ENCODE results near the gene VSIR.

DNA sequence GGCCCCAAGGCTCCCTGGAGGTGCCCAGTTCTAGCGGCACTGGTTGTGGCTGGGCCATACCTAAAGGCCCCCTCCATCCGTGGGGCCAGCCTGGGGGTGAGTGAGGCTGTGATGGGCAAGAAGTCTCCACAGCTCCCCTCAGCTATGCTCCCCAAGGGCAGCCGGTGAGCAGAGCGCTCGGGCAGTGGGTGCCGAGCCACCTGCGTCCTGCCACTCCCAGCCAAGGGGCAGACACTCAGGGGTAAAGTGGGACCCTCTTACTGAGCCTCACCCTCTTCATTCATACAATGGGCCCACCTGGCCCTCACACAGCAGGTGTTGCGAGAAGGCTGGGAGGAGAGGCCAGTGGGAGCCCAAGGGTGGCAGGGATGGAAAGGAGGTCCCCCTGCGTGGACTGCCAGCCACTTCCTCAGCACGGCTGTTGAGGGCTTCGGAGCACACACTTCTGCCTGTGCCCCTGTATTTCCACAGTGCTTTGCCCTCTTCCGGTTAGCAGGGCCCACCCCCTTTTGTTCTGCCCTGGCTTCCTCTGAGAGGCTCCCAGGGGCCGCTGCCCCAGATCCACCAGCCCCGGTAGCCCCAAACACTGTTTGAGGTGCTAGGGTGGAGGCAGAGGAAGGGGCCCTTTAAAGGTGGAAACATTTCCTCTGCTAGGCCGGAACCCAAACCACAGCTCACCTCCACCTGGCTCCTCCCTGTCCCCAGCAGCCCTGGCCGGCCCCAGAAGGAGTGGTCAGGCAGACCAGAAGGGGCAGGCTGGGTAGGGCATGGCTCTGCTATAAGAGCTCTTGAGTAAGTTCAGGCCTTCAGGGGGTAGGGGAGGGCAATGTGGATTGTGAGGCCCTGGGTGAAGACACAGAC is 37.4 kb downstream of the VSIR start:
- TF ChIP-seq POLR2A (IDR thresholded peaks at IDR 0.05; ENCODE audit: low read depth) (no peak), POLR2AphosphoS5 (IDR thresholded peaks at IDR 0.05) (no peak), EP300 (IDR thresholded peaks at IDR 0.05) (no peak)
- TF ChIP-seq, protein P1, sequence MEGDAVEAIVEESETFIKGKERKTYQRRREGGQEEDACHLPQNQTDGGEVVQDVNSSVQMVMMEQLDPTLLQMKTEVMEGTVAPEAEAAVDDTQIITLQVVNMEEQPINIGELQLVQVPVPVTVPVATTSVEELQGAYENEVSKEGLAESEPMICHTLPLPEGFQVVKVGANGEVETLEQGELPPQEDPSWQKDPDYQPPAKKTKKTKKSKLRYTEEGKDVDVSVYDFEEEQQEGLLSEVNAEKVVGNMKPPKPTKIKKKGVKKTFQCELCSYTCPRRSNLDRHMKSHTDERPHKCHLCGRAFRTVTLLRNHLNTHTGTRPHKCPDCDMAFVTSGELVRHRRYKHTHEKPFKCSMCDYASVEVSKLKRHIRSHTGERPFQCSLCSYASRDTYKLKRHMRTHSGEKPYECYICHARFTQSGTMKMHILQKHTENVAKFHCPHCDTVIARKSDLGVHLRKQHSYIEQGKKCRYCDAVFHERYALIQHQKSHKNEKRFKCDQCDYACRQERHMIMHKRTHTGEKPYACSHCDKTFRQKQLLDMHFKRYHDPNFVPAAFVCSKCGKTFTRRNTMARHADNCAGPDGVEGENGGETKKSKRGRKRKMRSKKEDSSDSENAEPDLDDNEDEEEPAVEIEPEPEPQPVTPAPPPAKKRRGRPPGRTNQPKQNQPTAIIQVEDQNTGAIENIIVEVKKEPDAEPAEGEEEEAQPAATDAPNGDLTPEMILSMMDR (IDR thresholded peaks at IDR 0.05) = no peak
